Neuronal stem cell (in vitro differentiated cells): ENCODE data around the gene UNC13A.

Source experiments
- DNase-seq: peaks from one replicate; pipeline ENCODE4 v3.0.0-alpha.2; 2013; ENCODE audit warnings: low spot score
- H2AFZ ChIP-seq: one replicate; pipeline ENCODE4 v1.6.1; 2013; ENCODE audit warnings: mild to moderate bottlenecking, low read length, inconsistent platforms
- H2AK5ac ChIP-seq: 2 replicates; pipeline ENCODE4 v1.6.1; 2013; ENCODE audit warnings: low read depth, mild to moderate bottlenecking, inconsistent platforms, low read length, moderate library complexity, mixed read lengths
- H2BK120ac ChIP-seq: 2 replicates; pipeline ENCODE4 v1.6.1; 2013; ENCODE audit warnings: low read depth, mild to moderate bottlenecking, inconsistent platforms, low read length, moderate library complexity, mixed read lengths
- H2BK12ac ChIP-seq: one replicate; pipeline ENCODE4 v1.6.1; 2013; ENCODE audit warnings: low read length, inconsistent platforms
- H2BK15ac ChIP-seq: 2 replicates; pipeline ENCODE4 v1.6.1; 2013; ENCODE audit warnings: mild to moderate bottlenecking, low read length, inconsistent platforms, mixed read lengths
- H2BK5ac ChIP-seq: one replicate; pipeline ENCODE4 v1.6.1; 2013; ENCODE audit warnings: inconsistent platforms, mild to moderate bottlenecking, low read length, moderate library complexity
- H3K14ac ChIP-seq: one replicate; pipeline ENCODE4 v1.6.1; 2013; ENCODE audit warnings: low read length, inconsistent platforms
- H3K18ac ChIP-seq: 2 replicates; pipeline ENCODE4 v1.6.1; 2013; ENCODE audit warnings: low read length, inconsistent platforms
- H3K23ac ChIP-seq: 2 replicates; pipeline ENCODE4 v1.6.1; 2013; ENCODE audit warnings: low read depth, mild to moderate bottlenecking, mixed read lengths, low read length, inconsistent platforms; ENCODE audit not compliant: poor library complexity
- H3K27ac ChIP-seq: replicated peaks from 3 replicates; pipeline ENCODE4 v1.5.1; 2013; ENCODE audit warnings: low read length, inconsistent platforms
- H3K27me3 ChIP-seq, 3 experiments: 2 replicates each; pipeline ENCODE4 v1.6.1; 2013; ENCODE audit warnings: low read length in 3 of 3, mild to moderate bottlenecking in 2 of 3, inconsistent platforms in 1 of 3, low read depth in 1 of 3, mixed read lengths in 1 of 3, moderate library complexity in 1 of 3; ENCODE audit not compliant: control insufficient read depth in 3 of 3, insufficient read depth in 3 of 3
- H3K36me3 ChIP-seq, 2 donors: replicated peaks in 1 of 2; 2 replicates each; pipeline ENCODE4 v1.6.1; 2013; ENCODE audit warnings: low read length in 2 of 2; ENCODE audit not compliant: control insufficient read depth in 2 of 2, insufficient read depth in 2 of 2
- H3K4ac ChIP-seq: 2 replicates; pipeline ENCODE4 v1.6.1; 2013; ENCODE audit warnings: inconsistent platforms, mild to moderate bottlenecking, low read length, moderate library complexity
- H3K4me1 ChIP-seq, 2 donors: 1 replicate in 1 of 2; 2 replicates in 1 of 2; pipeline ENCODE4 v1.6.1; 2013; ENCODE audit warnings: low read length in 2 of 2, low read depth in 1 of 2; ENCODE audit not compliant: control insufficient read depth in 2 of 2, insufficient read depth in 1 of 2
- H3K4me2 ChIP-seq: one replicate; pipeline ENCODE4 v1.6.1; 2013; ENCODE audit warnings: mild to moderate bottlenecking, low read length, inconsistent platforms; ENCODE audit not compliant: insufficient read depth, poor library complexity, severe bottlenecking
- H3K4me3 ChIP-seq, 2 donors: 2 replicates each; pipeline ENCODE4 v1.5.1; 2013; ENCODE audit warnings: low read length in 2 of 2, mild to moderate bottlenecking in 2 of 2, inconsistent platforms in 1 of 2, moderate library complexity in 1 of 2
- H3K79me1 ChIP-seq: one replicate; pipeline ENCODE4 v1.6.1; 2013; ENCODE audit warnings: low read depth, mild to moderate bottlenecking, inconsistent platforms, low read length, moderate library complexity
- H3K9ac ChIP-seq: one replicate; pipeline ENCODE4 v1.6.1; 2013; ENCODE audit warnings: mild to moderate bottlenecking, low read depth, low read length, inconsistent platforms; ENCODE audit not compliant: poor library complexity
- H3K9me3 ChIP-seq, 2 donors: replicated peaks in 1 of 2; 2 replicates each; pipeline versions ENCODE3 to v1.6.1; 2013; ENCODE audit warnings: low read length in 2 of 2, mild to moderate bottlenecking in 2 of 2, inconsistent platforms in 1 of 2, low read depth in 1 of 2, mixed read lengths in 1 of 2, moderate library complexity in 1 of 2; ENCODE audit not compliant: control insufficient read depth in 2 of 2, insufficient read depth in 1 of 2
- H4K8ac ChIP-seq: one replicate; pipeline ENCODE4 v1.6.1; 2013; ENCODE audit warnings: low read depth, mild to moderate bottlenecking, inconsistent platforms, low read length, moderate library complexity
- H4K91ac ChIP-seq: one replicate; pipeline ENCODE4 v1.6.1; 2013; ENCODE audit warnings: low read length, low read depth, mild to moderate bottlenecking, inconsistent platforms; ENCODE audit not compliant: poor library complexity
- WGBS, 2 donors: extraction: QIAGEN DNeasy Blood & Tissue Kit; methylation state at CpG; one replicate each; pipeline ENCODE4 v1.1.7; 2013; ENCODE audit warnings: missing lambda C conversion rate in 2 of 2, mixed read lengths in 1 of 2; ENCODE audit not compliant: insufficient read length in 2 of 2, insufficient replicate concordance in 1 of 2; ENCODE audit errors: extremely low coverage in 2 of 2; 5-methylcytosine and 5-hydroxymethylcytosine counted together

Gene UNC13A

GRCh38 chr19:17721111-17721628, 33.0 kb upstream of the UNC13A start:
- no peak overlapping the region for H3K18ac ChIP-seq
- no CpG with 5 or more reads among the region's 12 CpGs for WGBS, 2 donors
- H2BK120ac ChIP-seq: no peak overlapping the region
- H4K8ac ChIP-seq: no peak overlapping the region
- peak overlapping the region; percentile 30 for H2BK5ac ChIP-seq
- no peak overlapping the region for H2BK15ac ChIP-seq
- H3K4ac ChIP-seq: no peak overlapping the region
- peak overlapping the region in 1 of 2 donors; percentile 59 for H3K4me3 ChIP-seq
- no peak overlapping the region for H2AK5ac ChIP-seq
- peaks cover 28 to 50% of the 10 kb centered on the region in 2 donors for H3K36me3 ChIP-seq
- H3K9me3 ChIP-seq: no peaks in the 10 kb centered on the region
- no peak overlapping the region for H2AFZ ChIP-seq
- H3K9ac ChIP-seq: no peak overlapping the region
- peaks cover 0 to 2% (median 0%) of the 10 kb centered on the region in 3 experiments for H3K27me3 ChIP-seq
- no peak overlapping the region for H3K4me2 ChIP-seq
- H4K91ac ChIP-seq: no peak overlapping the region
- no peak overlapping the region for H2BK12ac ChIP-seq
- DNase-seq: no peak
- no peak overlapping the region for H3K27ac ChIP-seq
- H3K79me1 ChIP-seq: peaks cover 33% of the 10 kb centered on the region
- H3K23ac ChIP-seq: no peak overlapping the region
- peaks cover 13 to 14% of the 10 kb centered on the region in 2 donors for H3K4me1 ChIP-seq
- no peak overlapping the region for H3K14ac ChIP-seq

DNA sequence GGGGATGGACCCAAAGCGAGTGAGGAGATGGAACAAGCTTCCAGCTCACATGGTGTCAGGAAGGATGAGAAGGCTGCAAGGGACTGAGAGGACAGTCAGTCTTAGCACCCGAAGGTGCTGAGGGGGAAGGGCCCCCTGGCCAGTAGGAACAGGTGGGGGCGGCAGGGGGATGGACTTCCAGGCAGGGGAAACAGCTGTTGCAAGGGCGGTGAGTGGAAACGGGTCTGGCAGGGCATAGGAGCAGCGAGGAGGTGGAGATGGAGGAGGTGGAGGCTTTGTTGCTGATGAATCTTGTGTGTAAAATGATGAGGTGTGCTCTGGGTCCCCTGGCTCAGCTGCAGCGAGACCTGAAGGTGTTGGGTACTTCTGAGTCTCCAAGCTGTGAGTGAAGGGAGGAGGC, 32.3 kb upstream of the UNC13A start:
- peak overlapping the region; percentile 59 to 94 for H3K4me3 ChIP-seq
- peak overlapping the region; percentile 89 for H3K9ac ChIP-seq
- no peaks in the 10 kb centered on the region for H3K9me3 ChIP-seq
- H2AK5ac ChIP-seq: no peak overlapping the region
- H3K4me1 ChIP-seq: peaks cover 13 to 14% of the 10 kb centered on the region in 2 donors
- peaks cover 29% of the 10 kb centered on the region for H3K79me1 ChIP-seq
- H3K27me3 ChIP-seq: peaks cover 0 to 2% (median 0%) of the 10 kb centered on the region in 3 experiments
- H3K14ac ChIP-seq: no peak overlapping the region
- no peak overlapping the region for H4K91ac ChIP-seq
- H3K23ac ChIP-seq: peak overlapping the region; percentile 75
- H3K27ac ChIP-seq: no peak overlapping the region
- no peak overlapping the region for H4K8ac ChIP-seq
- DNase-seq: no peak
- no CpG with 5 or more reads among the region's 7 CpGs for WGBS, 2 donors
- H2BK5ac ChIP-seq: peak overlapping the region; percentile 30
- H3K36me3 ChIP-seq: peaks cover 20 to 43% of the 10 kb centered on the region in 2 donors
- peak overlapping the region; percentile 65 for H3K4me2 ChIP-seq
- no peak overlapping the region for H3K18ac ChIP-seq
- no peak overlapping the region for H2BK12ac ChIP-seq
- H2BK120ac ChIP-seq: peak overlapping the region; percentile 10
- H2BK15ac ChIP-seq: no peak overlapping the region
- H3K4ac ChIP-seq: peak overlapping the region; percentile 26
- no peak overlapping the region for H2AFZ ChIP-seq

- DNase-seq: no peak
- peak overlapping the region; percentile 89 for H3K9ac ChIP-seq
- peak overlapping the region; percentile 59 to 94 for H3K4me3 ChIP-seq
- peak overlapping the region; percentile 89 for H3K23ac ChIP-seq
- H3K79me1 ChIP-seq: peaks cover 28% of the 10 kb centered on the region
- no peak overlapping the region for H3K27ac ChIP-seq
- peak overlapping the region; percentile 89 for H2AK5ac ChIP-seq
- H3K27me3 ChIP-seq: peaks cover 0 to 2% (median 0%) of the 10 kb centered on the region in 3 experiments
- peak overlapping the region; percentile 82 for H2BK5ac ChIP-seq
- H2BK15ac ChIP-seq: peak overlapping the region; percentile 75
- peak overlapping the region; percentile 76 for H3K18ac ChIP-seq
- H4K91ac ChIP-seq: no peak overlapping the region
- H3K4me2 ChIP-seq: peak overlapping the region; percentile 65
- peak overlapping the region; percentile 8 for H3K14ac ChIP-seq
- H2BK12ac ChIP-seq: no peak overlapping the region
- no peaks in the 10 kb centered on the region for H3K9me3 ChIP-seq
- H2AFZ ChIP-seq: peak overlapping the region; percentile 87
- peak overlapping the region; percentile 26 for H3K4ac ChIP-seq
- no peak overlapping the region for H4K8ac ChIP-seq
- peaks cover 13 to 14% of the 10 kb centered on the region in 2 donors for H3K4me1 ChIP-seq
- peaks cover 15 to 37% of the 10 kb centered on the region in 2 donors for H3K36me3 ChIP-seq
- no peak overlapping the region for H2BK120ac ChIP-seq
- no CpG with 5 or more reads among the region's 38 CpGs for WGBS, 2 donors
These were observed 31.7 kb upstream of the UNC13A start for GRCh38 chr19:17719730-17720400.

DNA sequence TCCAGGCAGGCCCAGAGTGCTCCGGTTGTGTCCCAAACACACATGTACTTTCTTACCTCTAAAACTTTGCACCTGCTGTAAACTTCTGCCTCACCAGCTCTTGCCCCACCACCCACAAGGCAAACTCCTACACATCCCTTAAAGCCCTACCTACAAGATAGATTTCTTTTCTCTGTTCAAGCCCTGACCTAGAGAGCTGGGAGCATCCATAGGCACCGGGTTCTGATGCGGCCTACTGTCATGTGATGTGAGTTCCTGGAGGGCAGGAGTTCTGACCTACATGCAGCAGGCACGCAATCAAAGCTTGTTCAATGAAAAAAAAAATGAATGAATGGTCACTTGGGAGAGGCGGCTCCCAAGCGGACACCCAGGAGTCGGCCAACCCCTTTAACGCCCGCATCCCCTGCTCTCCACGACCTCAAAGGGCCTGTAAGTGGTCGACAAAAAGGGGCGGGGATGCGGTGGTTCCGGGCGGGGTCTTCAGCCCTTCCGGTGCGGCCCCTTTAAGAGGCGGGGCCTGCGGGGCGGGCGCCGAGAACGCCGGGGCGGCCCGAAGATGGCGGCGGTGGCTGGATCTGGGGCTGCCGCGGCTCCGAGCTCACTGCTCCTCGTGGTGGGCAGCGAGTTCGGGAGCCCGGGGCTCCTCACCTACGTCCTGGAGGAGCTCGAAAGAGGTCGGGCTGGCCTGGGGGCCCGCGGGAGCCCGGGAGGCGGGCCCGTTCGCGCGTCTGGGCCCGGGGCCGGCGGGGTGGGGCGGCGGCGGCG, 31.0 kb upstream of the UNC13A start, which contains the start of gene MAP1S:
MAP1S (plus strand) TSS at position 534 of the 765 bp plus-strand sequence; CDS start at position 557, 23 bp downstream.
- peaks cover 8 to 30% of the 10 kb centered on the region in 2 donors for H3K36me3 ChIP-seq
- no peak within 1 kb of the TSS for H4K91ac ChIP-seq
- H3K27me3 ChIP-seq: peaks cover 0 to 2% (median 0%) of the 10 kb centered on the region in 3 experiments
- peak within 1 kb of the TSS; percentile 26 for H3K4ac ChIP-seq
- H3K4me2 ChIP-seq: peak within 1 kb of the TSS; percentile 65
- peak within 1 kb of the TSS; percentile 8 for H3K14ac ChIP-seq
- H3K23ac ChIP-seq: peak within 1 kb of the TSS; percentile 89
- H3K27ac ChIP-seq: peak within 1 kb of the TSS; percentile 54
- peak within 1 kb of the TSS; percentile 90 for H3K18ac ChIP-seq
- H2BK120ac ChIP-seq: no peak within 1 kb of the TSS
- H3K4me1 ChIP-seq: peaks cover 13 to 14% of the 10 kb centered on the region in 2 donors
- peak; percentile 83 for DNase-seq
- H2BK5ac ChIP-seq: peak within 1 kb of the TSS; percentile 82
- no peaks in the 10 kb centered on the region for H3K9me3 ChIP-seq
- H3K9ac ChIP-seq: peak within 1 kb of the TSS; percentile 89
- H2BK15ac ChIP-seq: peak within 1 kb of the TSS; percentile 75
- peak within 1 kb of the TSS; percentile 59 to 94 for H3K4me3 ChIP-seq
- no peak within 1 kb of the TSS for H4K8ac ChIP-seq
- peak within 1 kb of the TSS; percentile 89 for H2AK5ac ChIP-seq
- H2AFZ ChIP-seq: peak within 1 kb of the TSS; percentile 87
- no CpG with 5 or more reads among the region's 53 CpGs for WGBS, 2 donors
- H2BK12ac ChIP-seq: no peak within 1 kb of the TSS
- peaks cover 27% of the 10 kb centered on the region for H3K79me1 ChIP-seq
